Osteocyte (in vitro differentiated cells): Measurements from ENCODE around the gene KEAP1. TPM values are rescaled to one million over a fixed set of nuclear protein-coding genes. Genes with fewer than 3 reads are reported as not detected.

ENCODE experiments used
- DNase-seq: peaks from one replicate; pipeline ENCODE4 v3.0.0; 2021; ENCODE audit warnings: mixed read lengths; ENCODE audit not compliant: unreplicated experiment; ENCODE audit errors: extremely low spot score
- H3K27ac Mint-ChIP-seq: one replicate; pipeline ENCODE4 v1.8.0; 2021; ENCODE audit warnings: mild to moderate bottlenecking, mixed read lengths; ENCODE audit not compliant: unreplicated experiment
- H3K27me3 Mint-ChIP-seq: one replicate; pipeline ENCODE4 v1.8.0; 2021; ENCODE audit warnings: mixed read lengths; ENCODE audit not compliant: unreplicated experiment
- H3K36me3 Mint-ChIP-seq: one replicate; pipeline ENCODE4 v1.8.0; 2021; ENCODE audit warnings: mixed read lengths; ENCODE audit not compliant: unreplicated experiment
- H3K4me1 Mint-ChIP-seq: one replicate; pipeline ENCODE4 v1.8.0; 2021; ENCODE audit warnings: mixed read lengths; ENCODE audit not compliant: unreplicated experiment
- H3K4me3 Mint-ChIP-seq: one replicate; pipeline ENCODE4 v1.8.0; 2021; ENCODE audit warnings: mild to moderate bottlenecking, moderate library complexity, mixed read lengths; ENCODE audit not compliant: unreplicated experiment
- H3K9me3 Mint-ChIP-seq: one replicate; pipeline ENCODE4 v1.8.0; 2021; ENCODE audit warnings: mixed read lengths; ENCODE audit not compliant: unreplicated experiment
- total RNA-seq: library from RNA; stranded (reverse); gene quantifications from 2 replicates; pipeline ENCODE4 v1.2.1, GENCODE V29; 2021
- TF ChIP-seq, protein P1 (sequence below): fragments of 200-600 bp; sonication (generic); IDR thresholded peaks from 2 replicates; pipeline ENCODE4 v1.5.0; 2021; ENCODE audit warnings: antibody characterized with exemption, mild to moderate bottlenecking, moderate library complexity

Gene KEAP1
- total RNA-seq, 1 donor from 2014 or later: 80.1 TPM

DNA sequence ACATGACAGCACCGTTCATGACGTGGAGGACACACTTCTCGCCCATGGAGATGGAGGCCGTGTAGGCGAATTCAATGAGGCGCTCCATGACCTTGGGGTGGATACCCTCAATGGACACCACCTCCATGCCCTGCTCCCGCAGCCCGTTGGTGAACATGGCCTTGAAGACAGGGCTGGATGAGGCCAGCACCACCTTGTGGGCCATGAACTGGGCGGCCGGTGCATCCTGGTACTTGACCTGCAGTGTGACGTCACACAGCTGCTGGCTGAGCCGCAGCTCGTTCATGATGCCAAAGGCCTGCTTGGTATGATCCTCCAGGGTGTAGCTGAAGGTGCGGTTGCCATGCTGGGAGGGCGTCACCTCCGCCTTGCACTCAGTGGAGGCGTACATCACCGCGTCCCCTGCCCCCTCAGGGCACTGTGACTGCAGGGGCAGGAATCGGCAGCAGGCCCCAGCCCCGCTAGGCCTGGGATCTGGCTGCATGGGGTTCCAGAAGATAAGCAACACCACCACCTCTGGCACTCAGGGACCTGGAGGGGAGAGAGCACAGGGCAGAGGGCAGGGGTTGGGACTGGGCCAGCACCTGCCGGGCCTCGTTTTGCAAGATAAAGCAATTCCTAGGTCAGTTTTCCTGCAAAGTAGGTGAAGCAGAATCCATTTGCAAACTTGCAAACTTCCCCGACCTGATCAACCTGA is 3.5 kb downstream of the KEAP1 start:
- no peak for DNase-seq
- Mint-ChIP-seq H3K4me3 (no peak overlapping the region), H3K36me3 (peaks cover 14% of the 10 kb centered on the region), H3K9me3 (no peaks in the 10 kb centered on the region), H3K27ac (no peak overlapping the region), H3K27me3 (no peaks in the 10 kb centered on the region), H3K4me1 (peaks cover 23% of the 10 kb centered on the region)
- TF ChIP-seq, protein P1, sequence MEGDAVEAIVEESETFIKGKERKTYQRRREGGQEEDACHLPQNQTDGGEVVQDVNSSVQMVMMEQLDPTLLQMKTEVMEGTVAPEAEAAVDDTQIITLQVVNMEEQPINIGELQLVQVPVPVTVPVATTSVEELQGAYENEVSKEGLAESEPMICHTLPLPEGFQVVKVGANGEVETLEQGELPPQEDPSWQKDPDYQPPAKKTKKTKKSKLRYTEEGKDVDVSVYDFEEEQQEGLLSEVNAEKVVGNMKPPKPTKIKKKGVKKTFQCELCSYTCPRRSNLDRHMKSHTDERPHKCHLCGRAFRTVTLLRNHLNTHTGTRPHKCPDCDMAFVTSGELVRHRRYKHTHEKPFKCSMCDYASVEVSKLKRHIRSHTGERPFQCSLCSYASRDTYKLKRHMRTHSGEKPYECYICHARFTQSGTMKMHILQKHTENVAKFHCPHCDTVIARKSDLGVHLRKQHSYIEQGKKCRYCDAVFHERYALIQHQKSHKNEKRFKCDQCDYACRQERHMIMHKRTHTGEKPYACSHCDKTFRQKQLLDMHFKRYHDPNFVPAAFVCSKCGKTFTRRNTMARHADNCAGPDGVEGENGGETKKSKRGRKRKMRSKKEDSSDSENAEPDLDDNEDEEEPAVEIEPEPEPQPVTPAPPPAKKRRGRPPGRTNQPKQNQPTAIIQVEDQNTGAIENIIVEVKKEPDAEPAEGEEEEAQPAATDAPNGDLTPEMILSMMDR: no peak

DNA sequence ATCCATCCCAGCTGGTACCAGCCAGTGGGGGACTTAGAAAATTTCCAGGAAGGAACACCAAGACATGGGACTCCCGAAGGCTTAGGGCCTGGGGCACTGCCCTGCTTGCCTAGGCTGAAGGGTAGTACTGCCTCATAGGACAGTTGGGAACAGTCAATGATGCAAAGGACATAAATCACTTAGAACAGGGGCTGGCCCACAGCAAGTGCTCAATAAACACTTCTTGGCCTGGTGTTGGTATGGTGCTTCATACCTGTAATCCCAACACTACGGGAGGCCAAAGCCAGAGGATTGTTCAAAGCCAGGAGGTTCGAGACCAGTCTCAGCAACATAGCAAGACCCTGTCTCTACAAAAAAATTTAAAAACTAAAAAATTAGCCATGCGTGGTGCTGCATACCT is 5.8 kb downstream of the KEAP1 start:
- H3K4me3 Mint-ChIP-seq: no peak overlapping the region
- H3K27ac Mint-ChIP-seq: peak overlapping the region; percentile 12
- H3K36me3 Mint-ChIP-seq: peaks cover 14% of the 10 kb centered on the region
- DNase-seq: no peak
- TF ChIP-seq, protein P1: no peak
- H3K4me1 Mint-ChIP-seq: peaks cover 19% of the 10 kb centered on the region
- no peaks in the 10 kb centered on the region for H3K9me3 Mint-ChIP-seq
- H3K27me3 Mint-ChIP-seq: no peaks in the 10 kb centered on the region

DNA sequence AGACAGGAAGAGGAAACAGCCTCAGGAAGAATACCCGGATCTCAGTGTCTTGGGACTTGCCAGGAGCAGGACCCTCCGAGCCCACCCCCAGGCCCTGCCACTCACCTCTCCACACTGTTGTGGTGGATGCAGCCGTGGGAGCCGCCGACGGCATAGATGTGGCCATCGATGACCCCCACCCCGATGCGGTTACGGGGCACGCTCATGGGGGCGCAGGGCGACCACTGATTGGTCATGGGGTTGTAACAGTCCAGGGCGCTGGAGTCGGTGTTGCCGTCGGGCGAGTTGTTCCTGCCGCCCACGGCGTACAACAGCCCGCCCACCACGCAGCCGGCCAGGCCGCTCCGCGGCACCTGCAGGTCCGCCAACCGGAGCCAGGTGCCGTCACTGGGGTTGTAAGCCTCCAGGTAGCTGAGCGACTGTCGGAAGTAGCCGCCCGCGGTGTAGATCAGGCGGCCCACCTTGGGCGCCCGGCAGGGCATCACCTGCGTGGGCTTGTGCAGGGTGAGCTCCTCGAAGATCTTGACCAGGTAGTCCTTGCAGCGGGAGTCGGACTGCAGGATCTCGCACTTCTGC is 11.6 kb downstream of the KEAP1 start:
- no peak overlapping the region for H3K4me3 Mint-ChIP-seq
- no peak overlapping the region for H3K27ac Mint-ChIP-seq
- no peaks in the 10 kb centered on the region for H3K27me3 Mint-ChIP-seq
- no peak for DNase-seq
- TF ChIP-seq, protein P1: no peak
- H3K4me1 Mint-ChIP-seq: no peaks in the 10 kb centered on the region
- peaks cover 16% of the 10 kb centered on the region for H3K36me3 Mint-ChIP-seq
- no peaks in the 10 kb centered on the region for H3K9me3 Mint-ChIP-seq

DNA sequence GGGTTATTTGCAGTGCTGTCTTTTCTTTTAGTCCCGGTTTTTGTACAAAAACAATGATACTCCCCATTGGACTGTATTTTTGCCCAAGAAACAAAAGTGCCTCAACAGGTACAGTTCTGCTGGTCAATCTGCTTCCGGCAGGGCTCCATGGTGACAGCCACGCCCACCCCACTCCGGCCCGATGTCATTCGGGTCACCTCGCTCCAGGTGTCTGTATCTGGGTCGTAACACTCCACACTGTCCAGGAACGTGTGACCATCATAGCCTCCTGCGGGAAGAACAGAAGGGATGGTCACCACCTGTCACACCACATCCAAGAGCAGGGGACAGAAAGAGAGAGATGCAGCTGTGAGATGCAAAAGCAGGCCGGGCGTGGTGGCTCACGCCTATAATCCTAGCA is 16.6 kb downstream of the KEAP1 start:
- H3K4me3 Mint-ChIP-seq: no peak overlapping the region
- peaks cover 20% of the 10 kb centered on the region for H3K36me3 Mint-ChIP-seq
- no peaks in the 10 kb centered on the region for H3K4me1 Mint-ChIP-seq
- no peak for DNase-seq
- H3K27me3 Mint-ChIP-seq: no peaks in the 10 kb centered on the region
- H3K9me3 Mint-ChIP-seq: no peaks in the 10 kb centered on the region
- TF ChIP-seq, protein P1: no peak
- H3K27ac Mint-ChIP-seq: no peak overlapping the region

DNA sequence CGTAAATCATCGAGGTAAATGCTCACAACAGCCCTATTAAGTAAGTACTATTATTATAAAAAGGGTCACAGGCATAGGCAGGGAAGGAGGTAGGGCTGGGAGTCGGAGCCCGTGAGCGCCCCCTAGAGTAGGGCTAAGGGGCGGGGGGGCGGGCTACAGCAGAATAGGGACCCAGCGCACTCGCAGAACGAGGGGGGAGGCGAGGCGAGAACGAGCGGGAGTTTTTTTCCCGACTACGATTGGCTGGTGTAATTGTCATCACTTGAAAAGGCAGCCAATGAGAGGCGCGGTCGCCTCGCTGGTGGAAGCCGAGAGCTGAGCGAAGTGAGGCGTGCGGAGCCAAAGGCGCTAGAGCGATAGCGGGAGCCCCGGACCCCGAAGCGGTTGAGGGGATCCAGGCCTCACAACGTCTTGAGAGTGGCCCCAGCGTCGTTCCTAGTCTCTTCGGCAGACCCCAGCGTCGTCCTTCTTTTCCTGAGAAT is 24.2 kb downstream of the KEAP1 start:
- H3K27ac Mint-ChIP-seq: peak overlapping the region; percentile 34
- DNase-seq: peak; percentile 90
- no peaks in the 10 kb centered on the region for H3K9me3 Mint-ChIP-seq
- H3K4me3 Mint-ChIP-seq: peak overlapping the region; percentile 64
- no peaks in the 10 kb centered on the region for H3K36me3 Mint-ChIP-seq
- TF ChIP-seq, protein P1: peak; percentile 68
- H3K4me1 Mint-ChIP-seq: peaks cover 17% of the 10 kb centered on the region
- H3K27me3 Mint-ChIP-seq: no peaks in the 10 kb centered on the region
